ENCODE results near the gene ARX.

The ARX gene

GRCh38 chrX:24987731-24988130 lies 28.0 kb downstream of the ARX start:
- H3K4me3 ChIP-seq (ENCODE audit: low read depth, low read length), result no peak overlapping the region
- in situ Hi-C loops (cut with HindIII; ENCODE audit: low sequenced_read_pairs), result no loop called here
- no peak for DNase-seq (ENCODE audit: low read depth)
- no peak for TF ChIP-seq CTCF (IDR thresholded peaks at IDR 0.05; ENCODE audit: low read depth, low read length, missing control alignments)

- in situ Hi-C loops (cut with HindIII; ENCODE audit: low sequenced_read_pairs), result no loop called here
- H3K4me3 ChIP-seq (ENCODE audit: low read depth, low read length), result no peak overlapping the region
- TF ChIP-seq CTCF (IDR thresholded peaks at IDR 0.05; ENCODE audit: low read depth, low read length, missing control alignments), result no peak
- DNase-seq (ENCODE audit: low read depth), result no peak
Observed at GRCh38 chrX:24985120-24985519, 30.6 kb downstream of the ARX start.

- no peak for DNase-seq (ENCODE audit: low read depth)
- no peak overlapping the region for H3K4me3 ChIP-seq (ENCODE audit: low read depth, low read length)
- in situ Hi-C loops (cut with HindIII; ENCODE audit: low sequenced_read_pairs), result no loop called here
- TF ChIP-seq CTCF (IDR thresholded peaks at IDR 0.05; ENCODE audit: low read depth, low read length, missing control alignments), result no peak
Observed at GRCh38 chrX:24983931-24984330, 31.8 kb downstream of the ARX start.

GRCh38 chrX:24982306-24982965 lies 33.3 kb downstream of the ARX start:
- in situ Hi-C loops (cut with HindIII; ENCODE audit: low sequenced_read_pairs), result no loop called here
- no peak overlapping the region for H3K4me3 ChIP-seq (ENCODE audit: low read depth, low read length)
- no peak for TF ChIP-seq CTCF (IDR thresholded peaks at IDR 0.05; ENCODE audit: low read depth, low read length, missing control alignments)
- DNase-seq (ENCODE audit: low read depth), result no peak

- in situ Hi-C loops (cut with HindIII; ENCODE audit: low sequenced_read_pairs), result no loop called here
- no peak for DNase-seq (ENCODE audit: low read depth)
- TF ChIP-seq CTCF (IDR thresholded peaks at IDR 0.05; ENCODE audit: low read depth, low read length, missing control alignments), result no peak
- no peak overlapping the region for H3K4me3 ChIP-seq (ENCODE audit: low read depth, low read length)
Observed at GRCh38 chrX:24981030-24981429, 34.7 kb downstream of the ARX start.

- no peak overlapping the region for H3K4me3 ChIP-seq (ENCODE audit: low read depth, low read length)
- DNase-seq (ENCODE audit: low read depth), result no peak
- in situ Hi-C loops (cut with HindIII; ENCODE audit: low sequenced_read_pairs), result no loop called here
- TF ChIP-seq CTCF (IDR thresholded peaks at IDR 0.05; ENCODE audit: low read depth, low read length, missing control alignments), result no peak
Observed at GRCh38 chrX:24979081-24979480, 36.7 kb downstream of the ARX start.

Data from astrocyte of the cerebellum (primary cell).